Umbilical cord (tissue), 2 donors: ENCODE results near the gene LPXN. TPM values are rescaled to one million over a fixed set of nuclear protein-coding genes. Genes with fewer than 3 reads are reported as not detected.

Experiments
- DNase-seq: peaks from one replicate; pipeline ENCODE4 v3.0.0-alpha.2; 2015; ENCODE audit warnings: low spot score
- total RNA-seq: library from RNA; depleted of rRNA; stranded (reverse); fragments of >200 nt; gene quantifications from one replicate; pipeline ENCODE4 v1.2.3, GENCODE V29; 2014; ENCODE audit warnings: low replicate concordance; ENCODE audit not compliant: insufficient read depth

Gene LPXN
- total RNA-seq, 1 donor from 2014 or later: 5.3 TPM

DNA sequence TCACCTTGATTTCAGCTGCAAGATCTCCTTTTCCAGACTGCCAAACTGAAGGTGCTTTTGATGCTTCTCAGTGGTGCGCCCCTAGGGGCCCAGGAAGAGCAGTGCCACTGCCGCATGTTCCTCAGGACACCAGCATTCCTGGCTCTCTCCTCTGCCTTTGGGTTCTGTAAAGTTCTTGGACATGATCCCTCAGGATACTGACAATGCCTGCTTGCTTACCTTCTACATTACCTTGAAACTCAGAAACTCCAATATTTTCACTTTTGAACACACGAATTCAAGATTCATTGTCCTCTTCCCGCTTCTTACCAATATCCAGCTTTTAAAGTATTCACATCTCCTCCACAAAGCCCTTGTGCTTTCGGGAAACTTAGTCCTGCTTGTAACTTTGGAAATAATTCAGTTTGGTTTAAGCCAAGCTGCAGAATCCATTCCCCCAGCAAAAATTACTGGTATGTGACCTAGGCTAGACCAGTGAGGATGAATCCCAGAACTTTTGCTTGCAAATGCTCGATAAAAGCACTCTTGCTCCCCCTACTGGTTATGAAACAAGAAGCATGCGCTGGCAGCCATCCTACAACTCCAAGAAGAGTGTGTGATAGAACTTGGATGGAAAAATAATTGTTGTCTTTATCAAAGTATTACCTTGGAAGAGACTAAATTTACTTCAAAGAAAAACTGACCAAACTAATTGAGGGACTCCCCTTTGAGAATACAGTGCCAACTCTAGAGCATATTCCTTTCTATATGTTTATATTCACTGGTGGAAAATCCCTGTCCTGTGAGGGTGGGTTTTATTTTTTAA, 51.2 kb downstream of the LPXN start:
- DNase-seq: peak; percentile 89

DNA sequence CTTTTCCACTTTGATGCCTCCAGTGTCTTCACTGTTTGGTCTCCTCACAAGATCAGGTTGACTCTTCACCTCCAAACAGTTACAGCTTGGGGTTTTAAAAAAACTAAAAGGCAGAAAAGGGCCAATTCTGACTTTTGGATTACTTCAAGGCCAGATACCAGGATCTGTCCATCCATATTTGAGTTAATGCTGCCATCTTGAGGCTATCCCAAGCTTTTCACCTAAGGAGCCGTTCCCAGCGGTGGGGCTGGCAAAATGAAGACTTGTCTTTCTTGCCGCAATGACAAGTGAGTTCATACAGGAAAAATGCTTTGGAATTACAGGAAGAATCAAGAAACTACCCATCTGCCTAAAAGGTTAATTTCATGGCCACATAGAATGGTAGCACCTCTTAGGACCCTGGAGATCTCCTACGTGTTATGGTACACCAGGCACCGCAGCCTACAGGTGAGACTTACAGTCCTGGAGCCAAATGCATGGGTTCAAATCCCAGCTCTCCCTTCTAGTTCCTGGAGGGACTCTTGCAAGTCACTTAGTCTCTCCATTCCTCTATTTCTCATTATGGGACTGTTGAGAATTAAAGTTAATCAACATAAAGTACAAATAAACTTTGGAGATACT, 61.8 kb downstream of the LPXN start:
- DNase-seq: peak; percentile 39

DNA sequence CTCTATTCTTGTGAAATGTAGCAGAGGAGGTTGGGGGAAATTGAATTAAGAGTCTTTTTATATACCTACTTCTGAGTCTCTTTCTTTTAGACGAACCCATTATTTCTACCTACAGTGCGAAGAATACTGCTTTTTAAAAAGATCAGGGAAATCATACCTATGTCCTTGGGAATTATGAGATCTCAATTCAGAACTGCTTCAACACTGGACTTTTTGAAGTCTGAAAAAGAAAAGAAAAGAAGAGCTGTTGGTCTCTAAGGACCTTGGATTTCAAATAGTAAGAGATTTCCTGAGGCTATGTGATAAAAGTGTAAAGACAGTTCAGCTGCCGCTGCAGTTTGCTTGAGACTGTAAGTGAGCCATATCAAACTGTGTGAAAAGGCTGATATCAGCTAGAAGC, 64.0 kb downstream of the LPXN start:
- no peak for DNase-seq

DNA sequence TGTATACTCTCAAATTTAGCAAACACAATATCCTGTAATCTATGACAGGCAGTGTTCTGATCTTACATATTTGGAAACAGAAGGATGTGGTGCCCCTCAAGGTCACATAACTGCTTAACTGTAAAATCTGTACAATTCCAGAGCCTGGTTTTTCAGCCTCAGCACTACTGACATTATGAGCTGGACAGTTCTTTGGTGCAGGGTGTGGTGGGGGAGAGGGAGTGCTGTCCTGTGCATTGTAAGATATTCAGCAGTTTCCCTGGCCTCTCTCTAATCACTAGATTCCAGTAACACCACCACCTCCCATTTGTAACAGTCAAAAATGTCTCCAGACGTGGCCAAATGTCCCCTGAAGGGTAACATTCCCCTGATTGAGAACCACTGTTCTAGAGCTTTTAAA, 65.9 kb downstream of the LPXN start:
- DNase-seq: no peak

DNA sequence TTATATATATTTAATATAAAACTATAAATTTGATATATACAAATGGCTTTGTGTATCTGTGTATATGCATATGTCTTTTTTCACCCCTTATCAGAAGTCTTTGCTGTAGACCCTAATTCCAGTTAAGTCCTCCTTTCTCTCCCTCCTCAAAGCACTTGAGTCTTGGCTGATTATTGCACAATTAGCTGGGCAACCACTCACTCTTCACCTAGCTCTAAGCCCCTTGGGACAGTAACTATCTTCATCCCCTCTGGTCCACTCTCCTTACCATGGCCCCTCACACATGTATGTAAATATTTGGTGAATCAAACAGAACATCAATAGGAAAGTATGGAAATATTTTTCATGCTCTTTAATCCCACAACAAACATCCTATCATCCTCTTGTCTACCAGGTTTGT, 66.8 kb downstream of the LPXN start:
- DNase-seq: no peak

DNA sequence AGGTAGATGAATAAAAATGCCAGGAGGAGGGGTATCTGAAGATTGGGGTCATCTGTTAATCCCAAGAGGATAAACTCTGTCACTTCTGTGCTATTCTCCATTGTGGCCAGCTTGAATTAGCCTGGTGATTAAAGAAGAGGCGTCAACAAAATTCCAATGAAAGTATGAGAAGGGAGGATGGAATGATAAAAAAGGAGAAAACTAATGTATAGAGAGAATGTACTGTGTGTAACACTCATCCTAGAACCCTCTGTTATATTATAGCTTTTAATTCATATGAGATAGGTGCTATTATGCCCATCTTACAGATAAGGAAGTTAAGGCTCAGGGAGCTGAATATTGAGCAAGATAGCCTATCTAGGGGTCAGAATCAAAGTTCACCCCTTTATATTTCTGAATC, 67.7 kb downstream of the LPXN start, which contains the start of gene OR5B21:
Gene OR5B21 (minus strand): TSS at position 101 of the 400 bp plus-strand sequence. CDS start 0 bp downstream, at position 101.
- DNase-seq: no peak

DNA sequence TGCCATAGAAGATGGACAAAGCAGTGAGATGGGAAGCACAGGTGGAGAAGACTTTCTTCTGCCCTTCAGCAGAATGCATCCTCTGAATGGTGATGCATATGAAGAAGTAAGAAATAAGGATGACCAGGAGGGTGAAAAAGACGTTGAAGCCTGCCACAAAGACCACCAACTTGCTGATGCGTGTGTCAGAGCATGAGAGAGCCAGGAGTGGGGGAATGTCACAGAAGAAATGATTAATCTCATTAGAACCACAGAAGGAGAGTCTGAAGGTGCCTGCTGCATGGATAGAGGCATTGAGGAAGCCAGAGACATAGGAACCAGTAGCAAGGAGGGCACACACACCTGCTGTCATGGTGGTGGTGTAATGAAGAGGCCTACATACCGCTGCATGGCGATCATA, 68.3 kb downstream of the LPXN start:
- no peak for DNase-seq

DNA sequence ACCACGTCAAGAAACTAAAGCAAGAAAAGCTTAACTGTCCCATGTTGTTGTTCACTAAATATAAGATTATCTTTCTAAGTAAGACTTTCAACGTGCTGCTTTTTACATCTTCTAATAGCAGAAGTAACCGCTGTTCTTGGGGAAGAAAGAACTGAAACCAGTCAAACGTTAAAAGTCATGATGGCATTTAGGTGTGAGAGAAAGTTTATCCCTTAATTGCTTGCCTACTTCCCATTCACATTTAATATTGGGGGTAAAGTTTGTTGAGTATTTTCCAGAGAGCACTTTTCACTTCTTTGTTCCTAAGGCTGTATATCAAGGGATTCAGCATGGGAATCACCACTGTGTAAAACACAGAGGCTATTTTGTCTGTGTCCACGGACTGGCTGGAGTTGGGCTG, 68.7 kb downstream of the LPXN start:
- no peak for DNase-seq

DNA sequence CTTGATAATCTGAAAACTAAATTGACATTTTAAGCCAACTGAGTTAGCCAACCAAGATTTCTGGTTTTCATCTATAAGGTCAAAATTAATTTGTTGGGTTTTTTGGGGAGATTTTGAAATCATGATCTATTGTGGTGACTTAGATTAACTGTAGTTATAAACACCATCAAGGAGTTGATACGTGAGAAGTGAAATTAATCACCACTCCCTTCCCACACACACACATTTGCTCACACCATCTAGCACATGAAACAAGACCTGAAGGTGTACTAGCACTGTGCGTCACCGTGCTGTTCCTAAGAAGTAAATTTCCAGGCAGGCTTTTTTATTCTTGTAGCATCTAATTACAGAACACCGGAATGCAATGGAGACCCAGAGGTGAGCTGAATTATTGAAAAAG, 69.8 kb downstream of the LPXN start:
- no peak for DNase-seq

DNA sequence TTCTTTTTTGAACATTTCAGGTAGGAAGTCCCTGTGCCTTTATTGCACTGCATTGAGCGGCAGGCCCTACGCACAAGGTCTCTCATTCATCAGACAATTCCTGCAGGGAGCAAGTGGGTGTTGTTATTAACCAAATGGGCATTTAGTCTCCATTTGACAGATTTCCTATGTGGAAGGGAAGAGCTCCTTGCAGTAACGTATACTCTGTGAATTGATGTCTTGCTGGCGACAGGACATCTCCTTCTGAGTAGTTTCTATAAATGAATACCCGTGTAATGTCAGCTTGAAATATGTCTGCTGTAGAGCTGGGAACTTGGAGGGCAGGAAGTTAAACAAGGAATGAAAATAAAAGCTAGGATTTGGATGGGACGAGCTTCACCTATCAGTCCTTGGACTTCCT, 71.4 kb downstream of the LPXN start:
- DNase-seq: no peak

DNA sequence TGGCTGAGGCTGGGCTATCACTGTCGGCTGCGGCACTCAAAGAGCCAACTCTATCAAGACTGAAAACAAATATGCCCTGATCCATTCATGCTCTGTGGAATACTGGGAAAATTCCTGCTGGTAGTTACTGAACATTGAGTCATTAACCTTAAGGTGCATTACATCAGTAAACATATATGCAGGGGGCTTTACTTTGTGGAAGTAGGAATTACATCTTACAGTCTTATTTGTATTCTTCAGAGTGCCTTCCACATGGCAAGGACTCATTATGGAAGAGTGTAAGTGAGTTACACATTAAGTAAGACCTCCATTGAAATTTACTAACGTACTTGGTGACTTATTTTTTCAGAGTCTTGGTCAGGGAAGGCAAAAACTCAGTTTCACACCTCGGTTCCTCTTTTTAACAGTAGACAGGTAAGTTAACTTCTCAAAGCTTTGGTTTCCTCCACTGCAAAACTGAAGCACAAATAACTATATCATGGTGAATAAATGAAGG, 72.2 kb downstream of the LPXN start:
- no peak for DNase-seq

DNA sequence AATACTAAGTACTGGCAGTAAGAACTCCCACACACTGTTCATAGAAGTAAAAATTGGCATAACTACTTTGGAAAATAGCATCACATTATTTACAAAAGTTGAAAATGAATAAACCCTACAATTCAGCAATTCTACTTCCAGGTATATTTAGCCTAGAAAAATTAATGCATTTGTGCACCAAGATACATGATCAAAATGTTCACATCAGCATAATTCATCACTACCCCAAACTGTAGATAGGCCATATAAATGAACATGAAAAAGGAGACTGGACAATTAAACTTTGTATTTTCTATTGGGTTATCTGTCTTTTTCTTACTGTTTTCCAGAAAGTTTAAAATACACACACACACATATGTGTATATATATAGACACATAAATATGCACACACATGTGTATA, 73.7 kb downstream of the LPXN start:
- DNase-seq: no peak

DNA sequence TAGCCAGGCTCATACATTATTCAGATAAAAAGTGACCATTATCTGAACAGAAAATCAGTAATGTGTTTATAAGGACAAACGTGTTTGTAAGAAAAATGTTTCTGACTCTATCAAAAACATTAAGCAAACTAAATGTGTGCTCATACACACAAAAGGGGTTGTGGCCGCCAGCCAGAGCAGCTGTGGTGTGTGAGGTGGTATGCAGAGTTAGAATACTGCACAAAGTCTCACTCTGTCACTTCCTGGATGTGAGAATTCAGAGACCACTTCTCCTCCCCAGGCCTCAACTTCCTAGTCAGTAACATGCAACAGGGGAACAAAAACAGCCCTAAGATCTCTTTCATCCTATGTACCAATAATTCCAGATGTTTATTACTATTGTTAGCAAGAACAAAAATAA, 77.2 kb downstream of the LPXN start:
- DNase-seq: no peak

DNA sequence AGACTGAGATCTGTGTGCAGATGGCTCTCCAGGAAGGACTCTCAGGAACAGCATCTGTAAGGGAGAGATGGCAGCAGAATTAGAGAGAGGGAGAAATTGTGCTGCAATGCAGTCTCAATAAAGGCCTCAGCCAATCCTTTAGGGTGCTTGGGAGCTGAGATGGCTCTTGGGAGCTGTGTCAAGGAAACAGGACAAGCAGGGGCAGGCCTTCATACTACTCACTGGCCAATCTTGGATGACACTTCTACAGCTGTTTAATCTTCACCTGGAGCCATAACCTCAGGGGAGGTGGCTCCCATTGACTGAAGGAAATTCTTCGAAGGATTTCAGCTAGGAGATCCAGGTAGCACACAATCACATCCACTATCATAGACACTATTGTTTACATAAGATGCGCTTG, 77.7 kb downstream of the LPXN start:
- DNase-seq: no peak

DNA sequence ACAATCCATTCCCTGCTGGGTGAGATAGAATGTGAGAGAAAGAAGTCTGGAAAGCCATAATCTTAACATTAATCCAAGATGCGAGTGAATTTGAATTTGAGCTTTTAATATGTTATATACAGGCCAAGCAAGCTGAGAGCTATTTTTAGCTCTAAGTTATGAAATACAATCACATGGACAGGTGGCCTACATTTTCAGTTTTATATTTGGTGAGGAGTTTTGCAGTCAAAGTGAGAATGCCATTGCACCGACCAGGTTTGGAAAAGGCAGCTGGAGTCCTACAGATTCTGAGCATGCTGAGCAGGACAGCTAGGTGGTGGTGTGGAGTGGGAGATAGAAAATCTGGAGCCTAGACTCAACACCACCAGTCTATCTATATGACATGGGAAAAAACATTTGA, 79.8 kb downstream of the LPXN start:
- no peak for DNase-seq

DNA sequence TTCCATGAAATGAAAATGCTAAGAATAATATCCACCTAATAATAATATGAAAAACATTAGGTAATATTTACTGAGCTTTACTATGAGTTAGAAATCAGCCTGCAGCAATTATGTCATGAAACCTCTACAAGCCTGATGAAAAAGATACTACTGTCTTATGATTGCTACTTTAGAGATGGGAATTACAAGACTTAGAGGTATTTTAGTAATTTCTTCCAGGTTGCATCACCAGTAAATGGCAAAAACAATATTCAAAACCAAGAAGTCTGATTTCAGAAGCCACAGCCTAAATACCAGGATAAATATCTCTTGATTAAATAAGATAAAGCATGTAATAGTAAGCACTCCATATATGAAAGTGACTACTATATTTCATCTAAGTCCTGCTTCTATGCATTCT, 81.6 kb downstream of the LPXN start:
- DNase-seq: no peak

DNA sequence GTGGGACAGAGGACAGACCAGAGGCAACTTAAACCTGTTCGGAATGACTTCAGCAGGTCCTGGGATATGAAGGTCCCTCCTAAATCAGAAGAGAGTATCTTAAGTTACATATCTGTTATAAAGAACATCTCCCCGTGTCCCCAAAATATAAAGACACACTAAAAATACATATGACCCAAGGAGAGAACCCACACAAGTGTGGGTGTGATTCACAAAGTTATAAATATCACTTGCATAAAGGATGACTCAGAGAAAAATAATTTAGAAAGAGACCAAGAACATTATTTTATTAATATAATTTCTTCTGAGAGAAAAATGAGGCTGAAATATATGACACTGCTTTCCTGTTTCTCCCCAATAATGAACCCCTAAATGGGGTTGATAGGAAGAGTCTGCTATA, 82.0 kb downstream of the LPXN start:
- DNase-seq: no peak

DNA sequence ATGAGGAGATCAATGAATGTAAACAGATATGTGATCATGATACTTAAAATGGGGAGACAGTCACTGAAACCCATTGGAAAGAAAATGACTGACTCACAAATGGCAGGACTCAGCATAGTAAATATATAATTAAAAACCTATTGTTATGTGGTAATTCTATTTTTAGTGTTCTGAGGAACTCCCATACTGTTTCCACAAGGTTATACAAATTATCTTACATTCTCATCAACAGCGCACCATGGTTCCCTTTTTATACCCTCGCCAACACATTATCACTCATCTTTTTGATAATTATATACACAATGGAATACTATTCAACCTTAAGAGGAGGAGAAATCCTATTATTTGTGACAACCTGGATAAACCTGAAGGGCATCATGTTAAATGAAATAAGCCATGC, 84.8 kb downstream of the LPXN start:
- no peak for DNase-seq

DNA sequence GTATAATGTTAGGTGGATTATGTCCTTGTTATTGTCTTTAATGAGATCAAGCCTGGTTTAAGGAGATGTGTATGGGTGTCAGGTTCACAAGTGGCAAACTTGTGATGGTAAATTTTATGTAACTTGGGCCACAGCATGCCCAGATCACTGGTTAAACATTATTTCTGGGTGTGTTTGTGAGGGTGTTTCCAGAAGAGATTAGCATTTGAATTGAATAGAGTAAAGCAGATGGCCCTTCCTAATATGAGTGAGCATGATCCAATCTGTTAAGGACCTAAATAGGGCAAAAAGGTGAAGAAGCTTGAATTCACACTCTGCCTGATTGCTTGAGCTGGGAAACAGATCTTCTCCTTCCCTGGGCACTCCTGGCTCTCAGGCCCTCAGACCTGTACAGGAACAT, 88.5 kb downstream of the LPXN start:
- DNase-seq: no peak

DNA sequence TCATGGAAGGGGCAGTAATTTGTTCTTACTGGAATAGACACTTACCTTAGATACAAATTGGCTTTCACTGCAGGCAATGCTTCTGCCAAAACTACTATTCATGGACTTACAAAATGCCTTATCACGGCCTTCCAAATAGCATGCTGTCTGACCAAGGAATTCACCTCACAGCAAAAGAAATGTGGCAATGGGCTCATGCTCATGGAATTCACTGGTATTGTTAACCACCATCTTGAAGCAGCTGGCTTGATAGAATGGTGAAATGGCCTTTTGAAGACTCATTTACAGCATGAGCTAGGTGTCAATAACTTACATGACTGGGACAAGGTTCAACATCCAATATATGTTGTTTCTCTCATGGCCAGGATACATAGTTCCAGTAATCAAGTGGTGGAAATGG, 89.7 kb downstream of the LPXN start:
- DNase-seq: no peak
